HEK293 (cell line): Measurements from ENCODE around the gene CFAP97D2.

ENCODE experiments used
- CTCF ChIA-PET: fragments of 350-600 bp; formaldehyde crosslinking; extraction: SDS; loops from one replicate; lab custom pipeline; 2021; ENCODE audit warnings: antibody characterized with exemption; lab: Yijun Ruan, JAX
- POLR2A ChIA-PET: fragments of 300-600 bp; formaldehyde crosslinking; extraction: SDS; loops from one replicate; lab custom pipeline; 2020; ENCODE audit warnings: antibody characterized with exemption, inconsistent platforms; lab: Yijun Ruan, JAX
- H3K27ac ChIP-seq: fragments of 200-500 bp; sonication (Bioruptor generic); 2 replicates; pipeline ENCODE4 v1.5.1; 2014; ENCODE audit warnings: low read depth, low read length, control low read depth, inconsistent platforms; ENCODE audit errors: extremely low read depth
- H3K36me3 ChIP-seq, 2 experiments: fragments of 200-500 bp in 1 of 2; sonication (Bioruptor generic) in 1 of 2; 1 replicate in 1 of 2; 2 replicates in 1 of 2; pipeline ENCODE4 v1.5.1; 2014 to 2017; ENCODE audit warnings: inconsistent platforms in 2 of 2, low read length in 2 of 2; ENCODE audit not compliant: control insufficient read depth in 2 of 2, insufficient read depth in 1 of 2
- H3K4me1 ChIP-seq: fragments of 200-500 bp; sonication (Bioruptor generic); 2 replicates; pipeline ENCODE4 v1.5.1; 2014; ENCODE audit warnings: mild to moderate bottlenecking, low read length, inconsistent platforms; ENCODE audit not compliant: control insufficient read depth, insufficient read depth
- H3K4me3 ChIP-seq: 2 replicates; pipeline ENCODE4 v1.5.1; 2011; ENCODE audit warnings: low read depth, mild to moderate bottlenecking, control low read depth, low read length, moderate library complexity
- H3K9me3 ChIP-seq: fragments of 200-500 bp; sonication (Bioruptor generic); 2 replicates; pipeline ENCODE4 v1.5.1; 2014; ENCODE audit warnings: low read depth, low read length, inconsistent platforms; ENCODE audit not compliant: control insufficient read depth, insufficient read depth
- KLF8 ChIP-seq: fragments of 450-650 bp; formaldehyde crosslinking; IDR thresholded peaks from 2 replicates; pipeline ENCODE4 v1.5.1; 2016; ENCODE audit warnings: missing biosample characterization, missing genetic modification characterization
- RBAK ChIP-seq: fragments of 450-650 bp; formaldehyde crosslinking; IDR thresholded peaks from 2 replicates; pipeline ENCODE4 v1.5.1; 2016; ENCODE audit warnings: missing biosample characterization, missing genetic modification characterization
- ZNF202 ChIP-seq: fragments of 450-650 bp; formaldehyde crosslinking; IDR thresholded peaks from 2 replicates; pipeline ENCODE4 v1.5.1; 2016; ENCODE audit warnings: missing biosample characterization, missing genetic modification characterization, borderline replicate concordance
- ZNF311 ChIP-seq: fragments of 450-650 bp; formaldehyde crosslinking; IDR thresholded peaks from 2 replicates; pipeline ENCODE4 v1.5.1; 2017; ENCODE audit warnings: missing biosample characterization, missing genetic modification characterization, borderline replicate concordance
- ZNF521 ChIP-seq: fragments of 450-650 bp; formaldehyde crosslinking; IDR thresholded peaks from 2 replicates; pipeline ENCODE4 v1.5.1; 2017; ENCODE audit warnings: missing biosample characterization, mild to moderate bottlenecking, missing genetic modification characterization
- ZNF596 ChIP-seq: fragments of 450-650 bp; IDR thresholded peaks from 2 replicates; pipeline ENCODE4 v1.5.0; 2018; ENCODE audit warnings: missing biosample characterization, mild to moderate bottlenecking, missing genetic modification characterization, moderate library complexity
- ZNF621 ChIP-seq: fragments of 450-650 bp; formaldehyde crosslinking; IDR thresholded peaks from 2 replicates; pipeline ENCODE4 v1.5.1; 2017; ENCODE audit warnings: missing biosample characterization, missing genetic modification characterization
- ZNF624 ChIP-seq: fragments of 450-650 bp; formaldehyde crosslinking; IDR thresholded peaks from 2 replicates; pipeline ENCODE4 v1.5.1; 2017; ENCODE audit warnings: missing biosample characterization, missing genetic modification characterization
- ZNF76 ChIP-seq: fragments of 450-650 bp; formaldehyde crosslinking; IDR thresholded peaks from 2 replicates; pipeline ENCODE4; 2016; ENCODE audit warnings: low read depth, missing biosample characterization, missing genetic modification characterization, borderline replicate concordance
- ZNF785 ChIP-seq: fragments of 450-650 bp; formaldehyde crosslinking; IDR thresholded peaks from 2 replicates; pipeline ENCODE4 v1.5.1; 2016; ENCODE audit warnings: missing biosample characterization, missing genetic modification characterization
- TF ChIP-seq, protein P1 (sequence below): sonication (generic); formaldehyde crosslinking; IDR thresholded peaks from 2 replicates; pipeline ENCODE4 v1.8.1; 2022; ENCODE audit warnings: mild to moderate bottlenecking, moderate library complexity, missing genetic modification reagents
- TF ChIP-seq, protein P2 (sequence below): fragments of 450-650 bp; formaldehyde crosslinking; IDR thresholded peaks from 2 replicates; pipeline ENCODE4 v1.5.1; 2016; ENCODE audit warnings: missing biosample characterization, missing genetic modification characterization

CFAP97D2 gene

GRCh38 chr13:114264886-114265611 lies 86.0 kb downstream of the CFAP97D2 start:
- H3K4me3 ChIP-seq, result no peak overlapping the region
- POLR2A ChIA-PET, result no interaction called here
- peaks cover 44 to 92% of the 10 kb centered on the region in 2 experiments for H3K36me3 ChIP-seq

GRCh38 chr13:114266241-114266640 lies 87.2 kb downstream of the CFAP97D2 start:
- no peaks in the 10 kb centered on the region for H3K9me3 ChIP-seq
- ChIA-PET POLR2A (no interaction called here), CTCF (no interaction called here)
- no peaks in the 10 kb centered on the region for H3K4me1 ChIP-seq
- TF ChIP-seq ZNF311 (tag by site-specific recombination), result no peak
- TF ChIP-seq RBAK (tag by site-specific recombination), result no peak
- TF ChIP-seq ZNF202, result no peak
- no peak for TF ChIP-seq ZNF624 (tag by site-specific recombination)
- TF ChIP-seq, protein P1, sequence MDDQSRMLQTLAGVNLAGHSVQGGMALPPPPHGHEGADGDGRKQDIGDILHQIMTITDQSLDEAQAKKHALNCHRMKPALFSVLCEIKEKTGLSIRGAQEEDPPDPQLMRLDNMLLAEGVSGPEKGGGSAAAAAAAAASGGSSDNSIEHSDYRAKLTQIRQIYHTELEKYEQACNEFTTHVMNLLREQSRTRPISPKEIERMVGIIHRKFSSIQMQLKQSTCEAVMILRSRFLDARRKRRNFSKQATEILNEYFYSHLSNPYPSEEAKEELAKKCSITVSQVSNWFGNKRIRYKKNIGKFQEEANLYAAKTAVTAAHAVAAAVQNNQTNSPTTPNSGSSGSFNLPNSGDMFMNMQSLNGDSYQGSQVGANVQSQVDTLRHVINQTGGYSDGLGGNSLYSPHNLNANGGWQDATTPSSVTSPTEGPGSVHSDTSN (CRISPR knock-in tag), result no peak
- peaks cover 44 to 86% of the 10 kb centered on the region in 2 experiments for H3K36me3 ChIP-seq
- H3K4me3 ChIP-seq, result no peak overlapping the region
- no peak overlapping the region for H3K27ac ChIP-seq

More at GRCh38 chr13:114264886-114265611, 86.0 kb downstream of the CFAP97D2 start:
- H3K4me1 ChIP-seq, result no peaks in the 10 kb centered on the region
- H3K9me3 ChIP-seq, result no peaks in the 10 kb centered on the region
- CTCF ChIA-PET, result interaction anchor here (0.9 kb wide), 1 partner anchor 15 kb away, joined by 3 read pairs; no protein-coding TSS in a partner anchor
- no peak overlapping the region for H3K27ac ChIP-seq
- no peak for TF ChIP-seq KLF8 (tag by site-specific recombination)
- no peak for TF ChIP-seq RBAK (tag by site-specific recombination)
- no peak for TF ChIP-seq ZNF521 (tag by site-specific recombination)
- TF ChIP-seq ZNF596 (tag by site-specific recombination), result no peak

DNA sequence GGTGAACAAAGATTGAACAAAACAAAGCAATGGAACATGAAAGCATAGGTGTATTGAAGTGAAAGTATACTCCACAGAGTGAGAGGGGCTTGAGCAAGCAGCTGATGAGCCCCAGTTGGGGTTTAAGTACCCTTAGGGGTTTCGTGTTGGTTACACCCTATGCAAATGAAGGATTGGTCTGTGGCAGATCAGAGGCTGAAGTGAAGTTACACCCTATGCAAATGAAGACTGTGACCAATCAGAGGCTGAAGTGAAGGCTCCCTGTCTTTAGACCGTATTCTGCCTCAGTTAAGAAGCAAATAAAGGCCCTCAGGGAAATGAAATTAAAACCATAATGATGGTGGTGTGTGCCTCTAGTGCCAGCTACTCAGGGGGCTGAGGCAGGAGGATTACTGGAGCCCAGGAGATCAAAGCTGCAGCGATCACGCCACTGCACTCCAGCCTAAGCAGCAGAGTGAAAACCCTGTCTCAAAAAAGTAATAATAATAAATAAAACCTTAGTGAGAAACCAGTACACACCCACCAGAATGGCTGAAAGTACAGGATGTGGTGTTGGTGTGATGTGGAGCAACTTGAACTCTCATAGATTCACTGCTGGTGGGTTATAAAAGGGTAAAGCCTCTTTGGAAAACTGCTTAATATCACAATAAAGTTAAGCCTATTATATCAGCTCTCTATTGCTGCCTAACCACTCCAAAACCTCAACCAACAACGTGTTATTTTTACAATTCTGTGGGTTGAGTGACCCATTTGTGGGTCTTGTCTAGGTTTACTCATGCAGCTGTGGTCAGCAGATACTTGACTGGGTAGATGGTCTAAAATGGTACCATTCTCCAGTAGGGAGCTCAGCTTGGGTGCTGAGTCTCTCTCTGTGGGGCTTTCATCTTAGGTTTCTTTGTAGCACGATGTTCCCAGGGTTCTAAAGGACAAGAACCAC lies 89.6 kb downstream of the CFAP97D2 start:
- CTCF ChIA-PET, result no interaction called here
- no peaks in the 10 kb centered on the region for H3K9me3 ChIP-seq
- peaks cover 37 to 80% of the 10 kb centered on the region in 2 experiments for H3K36me3 ChIP-seq
- TF ChIP-seq, protein P2, sequence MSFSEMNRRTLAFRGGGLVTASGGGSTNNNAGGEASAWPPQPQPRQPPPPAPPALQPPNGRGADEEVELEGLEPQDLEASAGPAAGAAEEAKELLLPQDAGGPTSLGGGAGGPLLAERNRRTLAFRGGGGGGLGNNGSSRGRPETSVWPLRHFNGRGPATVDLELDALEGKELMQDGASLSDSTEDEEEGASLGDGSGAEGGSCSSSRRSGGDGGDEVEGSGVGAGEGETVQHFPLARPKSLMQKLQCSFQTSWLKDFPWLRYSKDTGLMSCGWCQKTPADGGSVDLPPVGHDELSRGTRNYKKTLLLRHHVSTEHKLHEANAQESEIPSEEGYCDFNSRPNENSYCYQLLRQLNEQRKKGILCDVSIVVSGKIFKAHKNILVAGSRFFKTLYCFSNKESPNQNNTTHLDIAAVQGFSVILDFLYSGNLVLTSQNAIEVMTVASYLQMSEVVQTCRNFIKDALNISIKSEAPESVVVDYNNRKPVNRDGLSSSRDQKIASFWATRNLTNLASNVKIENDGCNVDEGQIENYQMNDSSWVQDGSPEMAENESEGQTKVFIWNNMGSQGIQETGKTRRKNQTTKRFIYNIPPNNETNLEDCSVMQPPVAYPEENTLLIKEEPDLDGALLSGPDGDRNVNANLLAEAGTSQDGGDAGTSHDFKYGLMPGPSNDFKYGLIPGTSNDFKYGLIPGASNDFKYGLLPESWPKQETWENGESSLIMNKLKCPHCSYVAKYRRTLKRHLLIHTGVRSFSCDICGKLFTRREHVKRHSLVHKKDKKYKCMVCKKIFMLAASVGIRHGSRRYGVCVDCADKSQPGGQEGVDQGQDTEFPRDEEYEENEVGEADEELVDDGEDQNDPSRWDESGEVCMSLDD (tag by site-specific recombination), result no peak
- no peak for TF ChIP-seq ZNF76
- no peak for TF ChIP-seq ZNF621 (tag by site-specific recombination)
- no peak for TF ChIP-seq ZNF785 (tag by site-specific recombination)
- TF ChIP-seq, all 188 proteins: peak for 0
- Histone ChIP-seq H3K27ac (no peak overlapping the region), H3K4me3 (no peak overlapping the region), H3K4me1 (no peaks in the 10 kb centered on the region)
- POLR2A ChIA-PET, result no interaction called here
